K562 (cell line): ENCODE measurements around the gene ITGB6. TPM values are rescaled to one million over a fixed set of nuclear protein-coding genes. Genes with fewer than 3 reads are reported as not detected.

Source experiments
- ATAC-seq: fragments of 200-7000 bp; cut with Tn5 transposase; 3 replicates; pipeline ENCODE4 v1.9.1; 2020; ENCODE audit warnings: moderate library complexity
- BruUV-seq: library from RNA; stranded (reverse); fragments of 400-500 nt; replicated peaks from 2 replicates; lab custom pipeline; 2021; lab: Mats Ljungman, UMichigan
- CTCF ChIA-PET: fragments of 300-600 bp; formaldehyde crosslinking; extraction: SDS; loops from one replicate; lab custom pipeline; 2021; ENCODE audit warnings: low intra/inter-chr PET ratio; lab: Yijun Ruan, JAX
- POLR2A ChIA-PET: fragments of 300-600, 350-650 bp; sonication (Branson Sonifier 250); formaldehyde crosslinking; extraction: SDS; loops from one replicate; lab custom pipeline; 2021; ENCODE audit warnings: antibody characterized with exemption, inconsistent platforms; lab: Yijun Ruan, JAX
- DNase-seq, 4 experiments: peaks; one replicate each; pipeline versions ENCODE4 v3.0.0 to v3.0.0-alpha.2; 2011 to 2018; ENCODE audit warnings: low spot score in 3 of 4, mixed read lengths in 3 of 4; ENCODE audit errors: extremely low read depth in 1 of 4
- FAIRE-seq: peaks from 2 replicates; lab custom pipeline; 2011; peaks lifted over from hg19 to GRCh38; lab: Jason Lieb, UNC
- H2AFZ ChIP-seq: 2 replicates; pipeline ENCODE4 v1.6.0; 2011; ENCODE audit warnings: low read depth, low read length, control low read depth, inconsistent platforms
- H3K27ac ChIP-seq: fragments of 200-600 bp; 3 replicates; pipeline ENCODE4 v1.8.0; 2011; ENCODE audit warnings: low read depth, mild to moderate bottlenecking, control low read depth, inconsistent platforms, low read length, moderate library complexity, mixed read lengths; ENCODE audit errors: extremely low read depth
- H3K27me3 ChIP-seq, 2 experiments: fragments of 300-600 bp in 1 of 2; 2 replicates in 1 of 2; 3 replicates in 1 of 2; pipeline versions ENCODE4 v1.6.0 to v1.8.0; 2011; ENCODE audit warnings: inconsistent platforms in 2 of 2, low read length in 2 of 2, mild to moderate bottlenecking in 1 of 2, mixed read lengths in 1 of 2, moderate library complexity in 1 of 2; ENCODE audit not compliant: control insufficient read depth in 2 of 2, insufficient read depth in 2 of 2
- H3K36me3 ChIP-seq: fragments of 300-600 bp; 3 replicates; pipeline ENCODE4 v1.8.0; 2011; ENCODE audit warnings: mild to moderate bottlenecking, low read length, inconsistent platforms; ENCODE audit not compliant: control insufficient read depth, insufficient read depth
- H3K4me1 ChIP-seq, 2 experiments: fragments of 200-600 bp in 1 of 2; replicated peaks in 1 of 2; 2 replicates in 1 of 2; 3 replicates in 1 of 2; pipeline versions ENCODE4 v1.5.1 to v1.8.0; 2011; ENCODE audit warnings: inconsistent platforms in 2 of 2, low read length in 2 of 2, mild to moderate bottlenecking in 1 of 2, mixed read lengths in 1 of 2, moderate library complexity in 1 of 2; ENCODE audit not compliant: control insufficient read depth in 2 of 2, insufficient read depth in 2 of 2
- H3K4me2 ChIP-seq: 2 replicates; pipeline ENCODE4 v1.6.1; 2011; ENCODE audit warnings: low read length, control low read depth, inconsistent platforms, mixed read lengths; ENCODE audit not compliant: insufficient read depth
- H3K4me3 ChIP-seq: fragments of 200-600 bp; sonication (generic), shearing (Covaris generic); 2 replicates; pipeline ENCODE4 v1.5.1; 2016; ENCODE audit warnings: control low read depth, inconsistent platforms
- H3K79me2 ChIP-seq: fragments of 200-600 bp; 3 replicates; pipeline ENCODE4 v1.8.0; 2011; ENCODE audit warnings: low read length, inconsistent platforms; ENCODE audit not compliant: control insufficient read depth, insufficient read depth
- H3K9ac ChIP-seq, 2 experiments: 2 replicates each; pipeline versions ENCODE4 v1.6.0 to v1.6.1; 2011; ENCODE audit warnings: low read depth in 2 of 2, low read length in 2 of 2, control low read depth in 1 of 2, inconsistent platforms in 1 of 2, mild to moderate bottlenecking in 1 of 2, mixed read lengths in 1 of 2; ENCODE audit not compliant: insufficient read depth in 1 of 2
- H3K9me1 ChIP-seq: one replicate; pipeline ENCODE4 v1.6.0; 2011; ENCODE audit warnings: inconsistent platforms, mild to moderate bottlenecking, low read length, moderate library complexity; ENCODE audit not compliant: control insufficient read depth, insufficient read depth
- H3K9me3 ChIP-seq: replicated peaks from 2 replicates; pipeline ENCODE4 v1.5.1; 2011; ENCODE audit warnings: low read depth, low read length, inconsistent platforms; ENCODE audit not compliant: control insufficient read depth, insufficient read depth
- H4K20me1 ChIP-seq: replicated peaks from 2 replicates; pipeline ENCODE4 v1.6.1; 2011; ENCODE audit warnings: low read length, inconsistent platforms, mixed read lengths; ENCODE audit not compliant: control insufficient read depth, insufficient read depth
- ARID3B ChIP-seq: fragments of 250-450 bp; sonication (Bioruptor Pico); IDR thresholded peaks from 2 replicates; pipeline ENCODE4 v1.4.0; 2020; ENCODE audit warnings: borderline replicate concordance
- BCL6 ChIP-seq: fragments of 250-450 bp; sonication (Bioruptor Pico); IDR thresholded peaks from 2 replicates; pipeline ENCODE4 v1.4.0; 2020
- CSDE1 ChIP-seq, 2 experiments: fragments of 450-650 bp; IDR thresholded peaks; 2 replicates each; pipeline ENCODE4 v1.6.1; 2016; ENCODE audit warnings: mild to moderate bottlenecking in 1 of 2
- CTBP1 ChIP-seq: fragments of 450-650 bp; IDR thresholded peaks from 2 replicates; pipeline ENCODE4 v1.6.1; 2016; ENCODE audit warnings: borderline replicate concordance
- DNMT1 ChIP-seq: fragments of 450-650 bp; IDR thresholded peaks from 2 replicates; pipeline ENCODE4 v1.6.1; 2016; ENCODE audit warnings: antibody characterized with exemption, mild to moderate bottlenecking
- EZH2 ChIP-seq: IDR thresholded peaks from 2 replicates; pipeline ENCODE4 v1.6.1; 2012; ENCODE audit warnings: low read depth, mild to moderate bottlenecking, inconsistent platforms, low read length, borderline replicate concordance
- FOXJ3 ChIP-seq: sonication (generic); formaldehyde crosslinking; IDR thresholded peaks from 2 replicates; pipeline ENCODE4 v1.4.0; 2020; ENCODE audit warnings: mild to moderate bottlenecking, missing genetic modification reagents
- HBP1 ChIP-seq: fragments of 450-650 bp; formaldehyde crosslinking; IDR thresholded peaks from 2 replicates; pipeline ENCODE4 v1.4.0; 2022; ENCODE audit warnings: missing genetic modification characterization
- HEY1 ChIP-seq: fragments of 250-450 bp; sonication (Bioruptor Pico); IDR thresholded peaks from 2 replicates; pipeline ENCODE4 v1.5.0; 2020; ENCODE audit warnings: mild to moderate bottlenecking, moderate library complexity, borderline replicate concordance
- NFIX ChIP-seq: fragments of 250-450 bp; sonication (Bioruptor Pico); IDR thresholded peaks from 2 replicates; pipeline ENCODE4 v1.4.0; 2020; ENCODE audit warnings: low read depth, mild to moderate bottlenecking, moderate library complexity
- POLR2H ChIP-seq: IDR thresholded peaks from 2 replicates; pipeline ENCODE4 v1.6.1; 2016; ENCODE audit warnings: missing genetic modification characterization, low read depth, mild to moderate bottlenecking, control low read depth, missing compliant biosample characterization, moderate library complexity
- SRF ChIP-seq, 2 experiments: fragments of 250-450, 450-650 bp in 1 of 2; sonication (Bioruptor Pico) in 1 of 2; sonication (generic) in 1 of 2; formaldehyde crosslinking; IDR thresholded peaks; 2 replicates each; pipeline versions ENCODE4 v1.5.0 to v1.5.1; 2020 to 2022; ENCODE audit warnings: mild to moderate bottlenecking in 1 of 2, missing genetic modification reagents in 1 of 2
- ZBTB8A ChIP-seq: fragments of 450-650 bp; IDR thresholded peaks from 2 replicates; pipeline ENCODE4 v1.6.1; 2018; ENCODE audit warnings: mild to moderate bottlenecking, moderate library complexity; ENCODE audit not compliant: partially characterized antibody
- ZC3H8 ChIP-seq: fragments of 450-650 bp; IDR thresholded peaks from 2 replicates; pipeline ENCODE4 v1.6.1; 2017
- ZNF224 ChIP-seq: sonication (generic); formaldehyde crosslinking; IDR thresholded peaks from 2 replicates; pipeline ENCODE4 v1.8.0; 2022; ENCODE audit warnings: mild to moderate bottlenecking, missing genetic modification reagents
- ZNF274 ChIP-seq: IDR thresholded peaks from 2 replicates; pipeline ENCODE4 v1.6.1; 2011; ENCODE audit warnings: low read depth, mild to moderate bottlenecking, low read length, moderate library complexity, borderline replicate concordance
- ZNF592 ChIP-seq: fragments of 450-650 bp; IDR thresholded peaks from 2 replicates; pipeline ENCODE4 v1.6.1; 2017; ENCODE audit warnings: antibody characterized with exemption, mild to moderate bottlenecking
- ZNF695 ChIP-seq: fragments of 450-650 bp; formaldehyde crosslinking; IDR thresholded peaks from 2 replicates; pipeline ENCODE4 v1.4.0; 2020; ENCODE audit warnings: mild to moderate bottlenecking, moderate library complexity
- WGBS: fragments of 100-300 bp; shearing (Covaris generic); methylation state at CpG from one replicate; pipeline ENCODE4 v1.1.6; 2016; ENCODE audit warnings: low coverage, mixed read lengths; ENCODE audit not compliant: insufficient coverage; ENCODE audit errors: missing lambda C conversion rate; 5-methylcytosine and 5-hydroxymethylcytosine counted together
- in situ Hi-C: fragments of 300-500 bp; cut with MboI; formaldehyde crosslinking; loops from 4 replicates; pipeline ENCODE4 v1.15.0; 2018; ENCODE audit warnings: inconsistent platforms, mixed read lengths
- intact Hi-C: fragments of 100-400 bp; cut with micrococcal nuclease; formaldehyde crosslinking; loops from 2 replicates; pipeline ENCODE4 v1.14.2; 2022
- polyA plus RNA-seq, 8 experiments: library from polyadenylated mRNA; depleted of rRNA in 4 of 8; stranded (reverse) in 5 of 8; unstranded in 3 of 8; fragments of >200 nt; fragmentation: Nextera tagmentation in 2 of 8; fragmentation: Illumina TruSeq in 1 of 8; extraction: Ambion mirVana in 2 of 8; extraction: Trizol in 1 of 8; gene quantifications; 2 replicates each; pipeline versions ENCODE4 v1.2.1 to v1.2.3, GENCODE V29; 2011 to 2014; ENCODE audit warnings: inconsistent platforms in 1 of 8, missing spikeins in 1 of 8
- total RNA-seq, 7 experiments: library from RNA; depleted of rRNA in 6 of 7; stranded (reverse); fragments of >200 nt in 6 of 7; fragmentation: Illumina TruSeq in 2 of 7; extraction: Trizol in 2 of 7; gene quantifications; 2 replicates each; pipeline versions ENCODE4 v1.2.1 to v1.2.3, GENCODE V29; 2011 to 2021; ENCODE audit warnings: low replicate concordance in 1 of 7

Gene ITGB6
- total and polyA plus RNA-seq, 9 of the 15 experiments (the other 6 are each of a cell fraction or from before 2014, with no cell fraction given): 0.18 TPM; not detected in 8

GRCh38 chr2:160138406-160138805, 61.7 kb downstream of the ITGB6 start:
- FAIRE-seq: no peak
- no peak for TF ChIP-seq ZNF592
- TF ChIP-seq ZC3H8: no peak
- TF ChIP-seq HEY1: no peak
- no peak for TF ChIP-seq CSDE1 (IDR thresholded peaks at IDR 0.05)
- no peak for TF ChIP-seq DNMT1
- no peak for TF ChIP-seq FOXJ3 (CRISPR knock-in tag)
- no peak for TF ChIP-seq ARID3B (CRISPR knock-in tag)
- TF ChIP-seq POLR2H: no peak
- no peak for TF ChIP-seq EZH2
- no peak for TF ChIP-seq ZNF695
- TF ChIP-seq ZNF224 (CRISPR knock-in tag): no peak
- TF ChIP-seq ZBTB8A: no peak
- TF ChIP-seq CTBP1: no peak
- no peak for TF ChIP-seq NFIX
- no peak for TF ChIP-seq ZNF274
- TF ChIP-seq HBP1 (CRISPR knock-in tag): no peak
- no peak for TF ChIP-seq SRF (CRISPR knock-in tag; IDR thresholded peaks at IDR 0.05)
- TF ChIP-seq BCL6: no peak

More at GRCh38 chr2:160138406-160138805, 61.7 kb downstream of the ITGB6 start:
- Histone ChIP-seq H3K9me1 (no peaks in the 10 kb centered on the region), H3K27me3 (no peaks in the 10 kb centered on the region), H3K4me1 (no peaks in the 10 kb centered on the region), H3K79me2 (no peaks in the 10 kb centered on the region), H3K9ac (no peak overlapping the region), H3K27ac (no peak overlapping the region), H3K36me3 (no peaks in the 10 kb centered on the region), H3K4me2 (no peak overlapping the region), H2AFZ (no peak overlapping the region), H4K20me1 (no peaks in the 10 kb centered on the region), H3K9me3 (no peaks in the 10 kb centered on the region), H3K4me3 (no peak overlapping the region)
- no TSS peak for BruUV-seq
- intact Hi-C loops (no loop called here), in situ Hi-C loops (no loop called here)
- ATAC-seq: no peak
- ChIA-PET CTCF (no interaction called here), POLR2A (no interaction called here)
- no peak for DNase-seq
- 0% methylated on average over 1 of the region's 1 CpG for WGBS
